ENCODE measurements around the gene PLXDC1. TPM values are rescaled to one million over a fixed set of nuclear protein-coding genes. Genes with fewer than 3 reads are reported as not detected.

PLXDC1 gene
- polyA plus RNA-seq, 2 donors, result 4.7 to 6.0 TPM

DNA sequence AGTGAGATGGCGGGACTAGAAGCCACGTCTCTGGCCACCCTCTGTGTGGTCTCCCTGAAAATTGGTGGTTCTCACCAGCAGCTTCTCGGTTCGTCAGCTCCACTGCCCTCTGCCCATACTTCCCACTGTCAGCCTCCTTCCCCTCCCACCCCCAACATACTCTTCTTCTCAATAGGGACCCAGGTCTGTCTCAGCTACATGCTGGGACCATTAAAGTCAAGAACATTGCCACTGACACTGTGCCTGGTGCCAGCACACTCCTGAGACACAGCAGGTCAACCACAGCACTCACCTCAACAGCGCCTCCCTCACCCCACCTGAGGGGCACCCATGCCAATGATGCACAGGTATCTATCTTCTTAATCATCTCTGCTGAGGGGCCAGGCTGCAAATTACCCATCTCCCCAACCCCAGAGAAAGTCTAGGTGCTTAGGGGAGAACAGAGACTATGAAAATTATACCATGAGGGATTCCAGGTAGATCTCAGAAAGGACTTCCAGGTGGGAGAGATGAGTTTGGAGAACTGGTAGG lies 1.3 kb downstream of the PLXDC1 start:
- Histone ChIP-seq H3K9me3 (ENCODE audit: control insufficient read depth in 2 of 2, insufficient read depth in 1 of 2, low read depth in 1 of 2, low read length in 1 of 2) (no peaks in the 10 kb centered on the region), H3K36me3 (ENCODE audit: control insufficient read depth in 2 of 2, insufficient read depth in 2 of 2, low read length in 1 of 2) (no peaks in the 10 kb centered on the region), H3K27ac (ENCODE audit: low read depth in 2 of 2, low read length in 1 of 2) (no peak overlapping the region), H3K4me3 (ENCODE audit: low read depth in 1 of 2, low read length in 2 of 2) (no peak overlapping the region), H3K4me1 (ENCODE audit: control insufficient read depth in 2 of 2, insufficient read depth in 2 of 2, low read length in 1 of 2) (peaks cover 0 to 2% of the 10 kb centered on the region in 2 donors), H3K27me3 (ENCODE audit: control insufficient read depth in 1 of 2, insufficient read depth in 2 of 2, low read length in 2 of 2) (no peaks in the 10 kb centered on the region)
- 69 to 74% methylated on average over 5 of the region's 5 CpGs for WGBS, 2 donors

- no peaks in the 10 kb centered on the region for H3K9me3 ChIP-seq (ENCODE audit: control insufficient read depth in 2 of 2, insufficient read depth in 1 of 2, low read depth in 1 of 2, low read length in 1 of 2)
- no peaks in the 10 kb centered on the region for H3K36me3 ChIP-seq (ENCODE audit: control insufficient read depth in 2 of 2, insufficient read depth in 2 of 2, low read length in 1 of 2)
- H3K4me3 ChIP-seq (ENCODE audit: low read depth in 1 of 2, low read length in 2 of 2), result no peak overlapping the region
- no peak overlapping the region for H3K27ac ChIP-seq (ENCODE audit: low read depth in 2 of 2, low read length in 1 of 2)
- no peaks in the 10 kb centered on the region for H3K27me3 ChIP-seq (ENCODE audit: control insufficient read depth in 1 of 2, insufficient read depth in 2 of 2, low read length in 2 of 2)
- peaks cover 5 to 8% of the 10 kb centered on the region in 2 donors for H3K4me1 ChIP-seq (ENCODE audit: control insufficient read depth in 2 of 2, insufficient read depth in 2 of 2, low read length in 1 of 2)
- WGBS, 2 donors, result 72 to 81% methylated on average over 13 of the region's 13 CpGs
Observed at GRCh38 chr17:39147221-39148185, 3.9 kb downstream of the PLXDC1 start.

- Histone ChIP-seq H3K4me1 (ENCODE audit: control insufficient read depth in 2 of 2, insufficient read depth in 2 of 2, low read length in 1 of 2) (peaks cover 5 to 8% of the 10 kb centered on the region in 2 donors), H3K4me3 (ENCODE audit: low read depth in 1 of 2, low read length in 2 of 2) (no peak overlapping the region), H3K36me3 (ENCODE audit: control insufficient read depth in 2 of 2, insufficient read depth in 2 of 2, low read length in 1 of 2) (no peaks in the 10 kb centered on the region), H3K27me3 (ENCODE audit: control insufficient read depth in 1 of 2, insufficient read depth in 2 of 2, low read length in 2 of 2) (no peaks in the 10 kb centered on the region), H3K9me3 (ENCODE audit: control insufficient read depth in 2 of 2, insufficient read depth in 1 of 2, low read depth in 1 of 2, low read length in 1 of 2) (no peaks in the 10 kb centered on the region), H3K27ac (ENCODE audit: low read depth in 2 of 2, low read length in 1 of 2) (no peak overlapping the region)
- 92 to 94% methylated on average over 3 of the region's 3 CpGs for WGBS, 2 donors
Observed at GRCh38 chr17:39146273-39146672, 5.2 kb downstream of the PLXDC1 start.

- H3K4me1 ChIP-seq (ENCODE audit: control insufficient read depth in 2 of 2, insufficient read depth in 2 of 2, low read length in 1 of 2), result peaks cover 3 to 8% of the 10 kb centered on the region in 2 donors
- no peak overlapping the region for H3K4me3 ChIP-seq (ENCODE audit: low read depth in 1 of 2, low read length in 2 of 2)
- H3K36me3 ChIP-seq (ENCODE audit: control insufficient read depth in 2 of 2, insufficient read depth in 2 of 2, low read length in 1 of 2), result no peaks in the 10 kb centered on the region
- no peak overlapping the region for H3K27ac ChIP-seq (ENCODE audit: low read depth in 2 of 2, low read length in 1 of 2)
- H3K27me3 ChIP-seq (ENCODE audit: control insufficient read depth in 1 of 2, insufficient read depth in 2 of 2, low read length in 2 of 2), result no peaks in the 10 kb centered on the region
- 78 to 87% methylated on average over 3 of the region's 3 CpGs for WGBS, 2 donors
- no peaks in the 10 kb centered on the region for H3K9me3 ChIP-seq (ENCODE audit: control insufficient read depth in 2 of 2, insufficient read depth in 1 of 2, low read depth in 1 of 2, low read length in 1 of 2)
Observed at GRCh38 chr17:39145143-39145542, 6.3 kb downstream of the PLXDC1 start.

GRCh38 chr17:39144416-39144840 lies 7.0 kb downstream of the PLXDC1 start:
- Histone ChIP-seq H3K36me3 (ENCODE audit: control insufficient read depth in 2 of 2, insufficient read depth in 2 of 2, low read length in 1 of 2) (no peaks in the 10 kb centered on the region), H3K9me3 (ENCODE audit: control insufficient read depth in 2 of 2, insufficient read depth in 1 of 2, low read depth in 1 of 2, low read length in 1 of 2) (no peaks in the 10 kb centered on the region), H3K4me3 (ENCODE audit: low read depth in 1 of 2, low read length in 2 of 2) (no peak overlapping the region), H3K27me3 (ENCODE audit: control insufficient read depth in 1 of 2, insufficient read depth in 2 of 2, low read length in 2 of 2) (no peaks in the 10 kb centered on the region), H3K27ac (ENCODE audit: low read depth in 2 of 2, low read length in 1 of 2) (peak overlapping the region; percentile 61 to 78), H3K4me1 (ENCODE audit: control insufficient read depth in 2 of 2, insufficient read depth in 2 of 2, low read length in 1 of 2) (peaks cover 3 to 8% of the 10 kb centered on the region in 2 donors)
- WGBS, 2 donors, result 17 to 28% methylated on average over 9 of the region's 9 CpGs

- WGBS, 2 donors, result 72 to 73% methylated on average over 7 of the region's 7 CpGs
- peaks cover 3 to 14% of the 10 kb centered on the region in 2 donors for H3K4me1 ChIP-seq (ENCODE audit: control insufficient read depth in 2 of 2, insufficient read depth in 2 of 2, low read length in 1 of 2)
- peak overlapping the region; percentile 61 to 78 for H3K27ac ChIP-seq (ENCODE audit: low read depth in 2 of 2, low read length in 1 of 2)
- no peaks in the 10 kb centered on the region for H3K27me3 ChIP-seq (ENCODE audit: control insufficient read depth in 1 of 2, insufficient read depth in 2 of 2, low read length in 2 of 2)
- no peak overlapping the region for H3K4me3 ChIP-seq (ENCODE audit: low read depth in 1 of 2, low read length in 2 of 2)
- H3K36me3 ChIP-seq (ENCODE audit: control insufficient read depth in 2 of 2, insufficient read depth in 2 of 2, low read length in 1 of 2), result no peaks in the 10 kb centered on the region
- no peaks in the 10 kb centered on the region for H3K9me3 ChIP-seq (ENCODE audit: control insufficient read depth in 2 of 2, insufficient read depth in 1 of 2, low read depth in 1 of 2, low read length in 1 of 2)
Observed at GRCh38 chr17:39143552-39144093, 7.8 kb downstream of the PLXDC1 start.

GRCh38 chr17:39141915-39142664 lies 9.3 kb downstream of the PLXDC1 start:
- WGBS, 2 donors, result 86 to 89% methylated on average over 11 of the region's 11 CpGs
- no peaks in the 10 kb centered on the region for H3K27me3 ChIP-seq (ENCODE audit: control insufficient read depth in 1 of 2, insufficient read depth in 2 of 2, low read length in 2 of 2)
- H3K36me3 ChIP-seq (ENCODE audit: control insufficient read depth in 2 of 2, insufficient read depth in 2 of 2, low read length in 1 of 2), result no peaks in the 10 kb centered on the region
- H3K9me3 ChIP-seq (ENCODE audit: control insufficient read depth in 2 of 2, insufficient read depth in 1 of 2, low read depth in 1 of 2, low read length in 1 of 2), result no peaks in the 10 kb centered on the region
- no peak overlapping the region for H3K27ac ChIP-seq (ENCODE audit: low read depth in 2 of 2, low read length in 1 of 2)
- no peak overlapping the region for H3K4me3 ChIP-seq (ENCODE audit: low read depth in 1 of 2, low read length in 2 of 2)
- H3K4me1 ChIP-seq (ENCODE audit: control insufficient read depth in 2 of 2, insufficient read depth in 2 of 2, low read length in 1 of 2), result peaks cover 3 to 14% of the 10 kb centered on the region in 2 donors

DNA sequence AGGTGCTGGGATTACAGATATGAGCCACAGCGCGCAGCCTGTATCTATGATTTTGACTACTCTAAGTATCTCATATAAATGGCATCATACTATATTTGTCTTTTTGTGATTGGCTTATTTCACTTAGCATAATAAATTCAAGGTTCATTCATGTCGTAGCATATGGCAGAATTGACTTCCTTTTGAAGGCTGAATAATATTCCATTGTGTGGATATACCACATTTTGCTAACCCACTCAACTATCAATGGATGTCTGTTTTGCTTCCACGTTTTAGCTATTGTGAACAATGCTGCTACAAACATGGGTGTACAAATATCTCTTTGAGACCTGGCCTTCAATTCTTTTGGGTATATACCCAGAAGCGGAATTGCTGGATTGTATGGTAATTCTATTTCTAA lies 10.1 kb downstream of the PLXDC1 start:
- WGBS, 2 donors, result 94% methylated on average over 5 of the region's 5 CpGs
- Histone ChIP-seq H3K4me1 (ENCODE audit: control insufficient read depth in 2 of 2, insufficient read depth in 2 of 2, low read length in 1 of 2) (peaks cover 3 to 14% of the 10 kb centered on the region in 2 donors), H3K27ac (ENCODE audit: low read depth in 2 of 2, low read length in 1 of 2) (no peak overlapping the region), H3K9me3 (ENCODE audit: control insufficient read depth in 2 of 2, insufficient read depth in 1 of 2, low read depth in 1 of 2, low read length in 1 of 2) (no peaks in the 10 kb centered on the region), H3K4me3 (ENCODE audit: low read depth in 1 of 2, low read length in 2 of 2) (no peak overlapping the region), H3K27me3 (ENCODE audit: control insufficient read depth in 1 of 2, insufficient read depth in 2 of 2, low read length in 2 of 2) (no peaks in the 10 kb centered on the region), H3K36me3 (ENCODE audit: control insufficient read depth in 2 of 2, insufficient read depth in 2 of 2, low read length in 1 of 2) (no peaks in the 10 kb centered on the region)

- Histone ChIP-seq H3K36me3 (ENCODE audit: control insufficient read depth in 2 of 2, insufficient read depth in 2 of 2, low read length in 1 of 2) (no peaks in the 10 kb centered on the region), H3K27me3 (ENCODE audit: control insufficient read depth in 1 of 2, insufficient read depth in 2 of 2, low read length in 2 of 2) (no peaks in the 10 kb centered on the region), H3K4me1 (ENCODE audit: control insufficient read depth in 2 of 2, insufficient read depth in 2 of 2, low read length in 1 of 2) (peaks cover 3 to 13% of the 10 kb centered on the region in 2 donors), H3K4me3 (ENCODE audit: low read depth in 1 of 2, low read length in 2 of 2) (no peak overlapping the region), H3K27ac (ENCODE audit: low read depth in 2 of 2, low read length in 1 of 2) (no peak overlapping the region), H3K9me3 (ENCODE audit: control insufficient read depth in 2 of 2, insufficient read depth in 1 of 2, low read depth in 1 of 2, low read length in 1 of 2) (no peaks in the 10 kb centered on the region)
- WGBS, 2 donors, result 93 to 95% methylated on average over 9 of the region's 9 CpGs
Observed at GRCh38 chr17:39139561-39139960, 11.9 kb downstream of the PLXDC1 start.
